Kidney epithelial cell (primary cell): ENCODE results near the gene MYO3B. TPM values are rescaled to one million over a fixed set of nuclear protein-coding genes. Genes with fewer than 3 reads are reported as not detected.

Source experiments
- DNase-seq: peaks from one replicate; pipeline ENCODE4 v3.0.0-alpha.2; 2010; ENCODE audit warnings: low read depth
- H3K27me3 ChIP-seq: 2 replicates; pipeline ENCODE4 v1.6.0; 2011; ENCODE audit warnings: low read length; ENCODE audit not compliant: control insufficient read depth, insufficient read depth
- H3K36me3 ChIP-seq: 2 replicates; pipeline ENCODE4 v1.5.1; 2011; ENCODE audit warnings: low read length; ENCODE audit not compliant: control insufficient read depth, insufficient read depth
- H3K4me3 ChIP-seq: 2 replicates; pipeline ENCODE4 v1.5.1; 2011; ENCODE audit warnings: low read depth, mild to moderate bottlenecking, control low read depth, low read length
- total RNA-seq: library from RNA; depleted of rRNA; stranded (reverse); fragments of >200 nt; gene quantifications from 2 replicates; pipeline ENCODE4 v1.2.3, GENCODE V29; 2015
- TF ChIP-seq, protein P1 (sequence below): IDR thresholded peaks from 2 replicates; pipeline ENCODE4 v1.5.1; 2011; ENCODE audit warnings: mild to moderate bottlenecking, moderate library complexity, low read length, control low read depth, inconsistent platforms; ENCODE audit not compliant: insufficient read depth, poor library complexity, severe bottlenecking

Gene MYO3B
- total RNA-seq, 1 donor from 2014 or later: 1.1 TPM

DNA sequence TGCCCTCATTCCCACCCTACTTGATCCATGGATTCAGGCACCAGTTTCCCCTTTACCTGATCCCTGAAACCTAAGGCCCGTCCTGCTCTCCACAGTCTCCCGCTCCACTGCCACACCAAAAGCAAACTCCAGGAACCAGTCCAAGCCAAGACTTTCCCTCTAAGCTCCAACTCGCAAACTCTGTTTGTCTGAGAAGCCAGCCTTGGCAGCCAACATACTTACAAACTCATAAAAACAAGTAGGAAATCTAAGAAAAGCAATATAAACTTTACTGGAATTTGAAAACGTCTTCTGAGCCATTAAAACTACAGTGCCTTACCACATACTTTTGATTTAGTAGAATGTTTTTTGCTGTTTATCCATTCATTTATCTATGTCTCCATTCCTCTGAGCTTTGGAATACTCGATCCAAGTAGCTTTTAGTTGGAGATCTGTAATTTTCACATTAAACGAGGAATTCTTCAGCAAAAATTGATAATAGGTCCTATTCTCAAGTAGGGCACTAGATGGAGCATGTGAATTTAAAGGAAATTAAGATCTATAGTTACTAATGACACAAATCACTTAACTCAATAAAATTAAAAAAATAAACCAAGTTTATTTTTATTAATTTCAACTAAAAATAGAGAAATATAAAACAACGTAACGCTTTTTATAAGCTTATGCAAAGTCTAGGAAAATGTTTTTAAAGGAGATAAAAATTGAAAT lies 199.7 kb downstream of the MYO3B start:
- Histone ChIP-seq H3K4me3 (no peak overlapping the region), H3K36me3 (no peaks in the 10 kb centered on the region), H3K27me3 (no peaks in the 10 kb centered on the region)
- TF ChIP-seq, protein P1, sequence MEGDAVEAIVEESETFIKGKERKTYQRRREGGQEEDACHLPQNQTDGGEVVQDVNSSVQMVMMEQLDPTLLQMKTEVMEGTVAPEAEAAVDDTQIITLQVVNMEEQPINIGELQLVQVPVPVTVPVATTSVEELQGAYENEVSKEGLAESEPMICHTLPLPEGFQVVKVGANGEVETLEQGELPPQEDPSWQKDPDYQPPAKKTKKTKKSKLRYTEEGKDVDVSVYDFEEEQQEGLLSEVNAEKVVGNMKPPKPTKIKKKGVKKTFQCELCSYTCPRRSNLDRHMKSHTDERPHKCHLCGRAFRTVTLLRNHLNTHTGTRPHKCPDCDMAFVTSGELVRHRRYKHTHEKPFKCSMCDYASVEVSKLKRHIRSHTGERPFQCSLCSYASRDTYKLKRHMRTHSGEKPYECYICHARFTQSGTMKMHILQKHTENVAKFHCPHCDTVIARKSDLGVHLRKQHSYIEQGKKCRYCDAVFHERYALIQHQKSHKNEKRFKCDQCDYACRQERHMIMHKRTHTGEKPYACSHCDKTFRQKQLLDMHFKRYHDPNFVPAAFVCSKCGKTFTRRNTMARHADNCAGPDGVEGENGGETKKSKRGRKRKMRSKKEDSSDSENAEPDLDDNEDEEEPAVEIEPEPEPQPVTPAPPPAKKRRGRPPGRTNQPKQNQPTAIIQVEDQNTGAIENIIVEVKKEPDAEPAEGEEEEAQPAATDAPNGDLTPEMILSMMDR: no peak
- DNase-seq: no peak

DNA sequence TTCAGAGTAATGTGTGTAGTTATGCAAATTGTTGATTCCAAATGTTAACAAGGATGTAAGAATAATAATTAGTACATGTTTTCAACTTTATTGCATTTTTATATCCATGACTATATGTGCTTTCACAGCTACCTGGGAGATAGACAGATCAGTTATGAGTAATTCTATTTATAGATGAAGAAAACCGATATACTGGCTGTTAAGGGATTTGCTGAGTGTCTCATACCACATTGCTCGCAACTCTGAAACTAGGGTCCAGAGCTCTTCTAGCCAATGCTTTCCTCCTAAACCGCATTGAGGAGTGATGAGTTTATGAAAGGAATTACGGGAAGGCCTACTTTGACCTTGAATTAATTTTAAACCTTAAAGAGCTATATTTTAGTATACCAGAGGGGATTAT lies 202.3 kb downstream of the MYO3B start:
- no peaks in the 10 kb centered on the region for H3K36me3 ChIP-seq
- DNase-seq: no peak
- H3K4me3 ChIP-seq: no peak overlapping the region
- no peaks in the 10 kb centered on the region for H3K27me3 ChIP-seq
- TF ChIP-seq, protein P1: no peak

DNA sequence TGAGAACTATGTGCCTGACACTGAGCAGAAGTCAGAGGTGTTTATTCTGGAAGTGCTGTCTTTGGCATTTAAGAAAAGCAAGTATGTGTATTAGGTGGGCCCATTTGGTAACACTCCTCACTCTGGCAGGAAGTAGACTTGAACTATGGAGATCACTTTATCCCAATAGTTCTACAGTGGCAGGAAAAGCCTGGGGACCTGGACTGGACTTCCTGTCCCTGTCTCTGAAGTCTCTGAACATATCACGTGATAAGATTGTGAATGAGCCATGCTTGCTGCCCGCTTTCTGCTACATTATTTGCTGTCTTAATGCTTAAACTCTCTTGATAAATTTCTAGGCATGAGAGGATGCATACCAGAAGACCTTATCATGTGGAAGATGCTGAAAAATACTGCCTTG lies 203.7 kb downstream of the MYO3B start:
- DNase-seq: no peak
- TF ChIP-seq, protein P1: no peak
- Histone ChIP-seq H3K36me3 (no peaks in the 10 kb centered on the region), H3K27me3 (no peaks in the 10 kb centered on the region), H3K4me3 (no peak overlapping the region)

DNA sequence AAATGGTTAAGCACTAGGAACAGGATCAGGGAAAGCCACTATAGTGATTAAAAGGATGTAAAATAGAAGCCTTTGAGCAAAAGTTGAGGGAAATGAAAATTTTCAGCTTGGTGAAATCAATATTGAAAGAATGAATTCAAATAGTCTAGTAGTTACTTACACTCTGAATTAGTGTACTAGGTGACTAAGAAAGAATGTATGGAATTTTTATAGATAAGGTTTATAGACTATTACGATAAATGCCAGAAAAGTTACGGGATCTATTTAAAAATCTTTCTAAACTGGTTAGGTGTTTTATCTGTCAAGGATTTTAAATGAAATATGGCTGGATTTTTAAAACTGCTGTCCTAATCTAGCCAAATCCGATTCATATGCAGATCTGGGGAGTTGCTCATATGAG lies 208.6 kb downstream of the MYO3B start:
- Histone ChIP-seq H3K4me3 (no peak overlapping the region), H3K36me3 (no peaks in the 10 kb centered on the region), H3K27me3 (no peaks in the 10 kb centered on the region)
- TF ChIP-seq, protein P1: no peak
- no peak for DNase-seq

DNA sequence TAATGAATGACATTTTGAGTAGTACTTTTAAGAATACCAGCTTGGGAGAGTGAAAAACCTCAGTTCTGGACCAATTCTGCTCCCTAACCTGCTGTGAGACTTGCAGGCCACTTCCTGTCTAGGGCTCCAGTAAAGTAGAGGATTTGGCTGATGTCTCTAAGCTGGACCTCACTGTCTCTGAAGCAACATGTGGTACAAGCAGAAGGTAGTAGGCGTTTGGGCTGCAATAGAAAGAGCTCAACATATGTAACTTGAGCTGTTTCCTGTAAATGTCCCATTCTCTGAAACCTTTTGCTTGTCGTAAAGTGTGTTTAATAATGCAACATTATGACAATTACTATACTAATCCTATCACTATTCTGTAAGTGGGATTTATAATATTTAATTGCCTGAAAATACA lies 213.1 kb downstream of the MYO3B start:
- TF ChIP-seq, protein P1: no peak
- DNase-seq: no peak
- Histone ChIP-seq H3K27me3 (peaks cover 4% of the 10 kb centered on the region), H3K4me3 (no peak overlapping the region), H3K36me3 (no peaks in the 10 kb centered on the region)

DNA sequence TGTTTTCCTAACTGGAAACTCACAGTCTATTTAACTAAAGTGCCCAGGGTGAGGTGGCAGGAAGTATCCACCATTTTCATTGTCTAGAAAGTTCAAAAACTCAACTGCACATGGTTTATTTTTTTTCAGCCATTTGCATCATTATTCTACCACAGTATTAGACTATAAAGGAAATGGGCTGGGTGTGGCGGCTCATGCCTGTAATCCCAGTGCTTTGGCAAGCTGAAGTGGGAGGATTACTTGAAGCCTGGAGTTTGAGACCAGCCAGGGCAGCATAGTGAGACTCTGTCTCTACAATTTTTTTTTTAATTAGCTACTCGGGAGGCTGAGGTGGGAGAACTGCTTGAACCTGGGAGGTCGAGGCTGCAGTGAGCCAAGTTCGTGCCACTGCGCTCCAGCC lies 213.8 kb downstream of the MYO3B start:
- Histone ChIP-seq H3K4me3 (no peak overlapping the region), H3K27me3 (peaks cover 4% of the 10 kb centered on the region), H3K36me3 (no peaks in the 10 kb centered on the region)
- TF ChIP-seq, protein P1: no peak
- DNase-seq: no peak
